ENCODE results near the gene RBPJL.

The RBPJL gene

DNA sequence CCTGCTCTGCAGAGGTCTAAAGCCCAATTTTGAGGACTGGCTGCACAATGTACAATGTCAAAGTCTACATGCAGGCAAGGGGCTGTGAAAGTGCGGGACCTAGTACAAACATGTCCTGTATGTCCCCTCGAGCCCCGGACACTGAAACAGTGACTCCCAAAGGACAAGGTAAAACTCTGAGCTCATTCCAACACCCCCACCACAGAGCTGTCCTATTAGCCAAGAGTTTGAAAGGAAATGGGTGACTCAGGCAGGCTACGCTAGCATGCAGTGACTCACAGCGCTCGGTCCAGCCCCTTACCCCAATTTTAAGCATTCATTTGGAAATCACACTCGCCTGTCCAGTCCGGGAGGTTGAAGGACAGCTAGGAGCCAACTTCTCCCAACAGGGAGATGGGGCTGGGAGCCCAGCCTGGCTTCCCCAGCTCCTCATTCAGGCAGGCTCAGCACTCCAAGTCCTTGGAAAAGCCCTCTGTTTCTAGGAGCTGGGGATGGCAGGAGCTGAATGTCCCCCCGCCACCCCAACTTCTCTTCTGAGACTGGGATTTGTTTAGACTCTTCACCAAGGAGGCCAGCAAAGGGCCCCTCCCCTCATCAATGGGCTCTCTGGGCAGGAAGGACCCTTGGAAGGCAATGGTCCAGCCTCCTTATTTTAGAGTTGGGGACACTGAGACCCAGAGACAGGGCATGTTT, 37.7 kb downstream of the RBPJL start:
- no peaks in the 10 kb centered on the region for H3K9me3 ChIP-seq
- no peaks in the 10 kb centered on the region for H3K36me3 ChIP-seq
- TF ChIP-seq, protein P1, sequence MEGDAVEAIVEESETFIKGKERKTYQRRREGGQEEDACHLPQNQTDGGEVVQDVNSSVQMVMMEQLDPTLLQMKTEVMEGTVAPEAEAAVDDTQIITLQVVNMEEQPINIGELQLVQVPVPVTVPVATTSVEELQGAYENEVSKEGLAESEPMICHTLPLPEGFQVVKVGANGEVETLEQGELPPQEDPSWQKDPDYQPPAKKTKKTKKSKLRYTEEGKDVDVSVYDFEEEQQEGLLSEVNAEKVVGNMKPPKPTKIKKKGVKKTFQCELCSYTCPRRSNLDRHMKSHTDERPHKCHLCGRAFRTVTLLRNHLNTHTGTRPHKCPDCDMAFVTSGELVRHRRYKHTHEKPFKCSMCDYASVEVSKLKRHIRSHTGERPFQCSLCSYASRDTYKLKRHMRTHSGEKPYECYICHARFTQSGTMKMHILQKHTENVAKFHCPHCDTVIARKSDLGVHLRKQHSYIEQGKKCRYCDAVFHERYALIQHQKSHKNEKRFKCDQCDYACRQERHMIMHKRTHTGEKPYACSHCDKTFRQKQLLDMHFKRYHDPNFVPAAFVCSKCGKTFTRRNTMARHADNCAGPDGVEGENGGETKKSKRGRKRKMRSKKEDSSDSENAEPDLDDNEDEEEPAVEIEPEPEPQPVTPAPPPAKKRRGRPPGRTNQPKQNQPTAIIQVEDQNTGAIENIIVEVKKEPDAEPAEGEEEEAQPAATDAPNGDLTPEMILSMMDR (IDR thresholded peaks at IDR 0.05), result no peak
- no peak overlapping the region for H3K27ac ChIP-seq
- no peak overlapping the region for H3K4me3 ChIP-seq (ENCODE audit: low read depth in 1 of 2, low read length in 1 of 2)
- peaks cover 60% of the 10 kb centered on the region for H3K27me3 ChIP-seq
- H3K4me1 ChIP-seq (ENCODE audit: control insufficient read depth in 1 of 2, insufficient read depth in 1 of 2, low read depth in 1 of 2, low read length in 1 of 2), result peaks cover 0 to 9% of the 10 kb centered on the region in 2 experiments

DNA sequence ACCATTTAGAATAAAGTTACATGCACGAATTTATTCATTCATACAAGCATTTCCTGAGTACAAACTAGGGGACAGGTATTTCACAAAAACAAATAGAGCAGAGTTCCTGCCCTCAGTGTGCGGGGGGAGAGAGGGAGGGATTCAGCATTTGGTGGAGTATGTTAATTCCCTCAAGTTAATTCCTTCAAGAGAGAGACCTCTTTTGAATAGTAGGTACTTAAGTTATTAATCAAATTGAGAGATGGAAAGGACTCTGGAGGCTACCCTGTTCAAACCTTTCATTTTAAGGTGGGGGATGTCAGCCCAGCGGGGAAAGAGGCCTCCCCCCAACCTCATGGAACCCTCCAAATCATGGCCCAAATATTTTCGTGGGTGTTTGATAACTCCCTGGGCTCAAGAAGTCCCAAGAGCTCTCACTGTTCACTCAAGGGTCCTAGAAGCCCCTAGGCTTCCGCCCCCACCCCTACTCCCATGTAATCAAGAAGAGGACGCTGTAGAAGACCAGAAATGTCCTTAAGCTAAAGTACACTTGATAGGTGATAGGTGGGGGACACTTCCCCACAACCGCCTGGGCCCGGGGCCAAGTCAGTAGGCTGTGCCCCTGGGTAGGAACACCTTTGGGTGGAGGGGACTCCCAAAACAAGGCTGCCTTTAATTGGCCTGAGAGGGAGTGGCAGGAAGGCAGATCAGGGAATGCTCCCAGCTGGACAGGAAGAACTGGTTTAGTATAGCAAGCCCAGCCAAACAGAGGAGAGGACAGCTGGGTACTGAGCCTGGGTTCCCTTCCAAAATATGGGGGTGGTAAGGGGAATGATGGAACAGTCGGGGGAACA, 38.7 kb downstream of the RBPJL start:
- H3K27ac ChIP-seq, result no peak overlapping the region
- H3K4me1 ChIP-seq (ENCODE audit: control insufficient read depth in 1 of 2, insufficient read depth in 1 of 2, low read depth in 1 of 2, low read length in 1 of 2), result peaks cover 0 to 9% of the 10 kb centered on the region in 2 experiments
- H3K36me3 ChIP-seq, result no peaks in the 10 kb centered on the region
- no peak overlapping the region for H3K4me3 ChIP-seq (ENCODE audit: low read depth in 1 of 2, low read length in 1 of 2)
- no peaks in the 10 kb centered on the region for H3K9me3 ChIP-seq
- peaks cover 70% of the 10 kb centered on the region for H3K27me3 ChIP-seq
- TF ChIP-seq, protein P1 (IDR thresholded peaks at IDR 0.05), result no peak

DNA sequence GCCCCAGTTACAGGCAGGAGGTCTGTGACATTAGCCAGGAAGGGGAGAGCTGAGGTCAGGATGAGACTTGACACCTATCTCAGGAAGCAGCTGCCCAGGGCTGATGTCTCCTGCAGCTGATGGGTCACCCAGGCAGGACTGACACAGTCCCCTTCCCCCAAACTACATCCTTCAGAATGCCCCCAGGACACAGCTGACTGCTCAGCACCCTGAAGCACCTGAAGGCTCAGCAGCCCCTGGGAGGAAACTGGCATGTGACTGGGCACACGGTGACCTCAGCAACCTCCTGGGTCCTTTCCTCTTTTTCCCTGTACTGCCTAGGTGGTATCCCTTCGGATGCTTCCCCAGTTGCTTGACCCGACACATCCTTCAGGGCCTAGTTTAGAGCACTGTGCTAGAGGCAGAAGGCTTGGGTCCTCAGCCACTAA, 39.7 kb downstream of the RBPJL start:
- Histone ChIP-seq H3K27me3 (peaks cover 74% of the 10 kb centered on the region), H3K36me3 (no peaks in the 10 kb centered on the region), H3K27ac (no peak overlapping the region), H3K4me1 (ENCODE audit: control insufficient read depth in 1 of 2, insufficient read depth in 1 of 2, low read depth in 1 of 2, low read length in 1 of 2) (peaks cover 0 to 9% of the 10 kb centered on the region in 2 experiments), H3K9me3 (no peaks in the 10 kb centered on the region), H3K4me3 (ENCODE audit: low read depth in 1 of 2, low read length in 1 of 2) (no peak overlapping the region)
- TF ChIP-seq, protein P1 (IDR thresholded peaks at IDR 0.05), result no peak

DNA sequence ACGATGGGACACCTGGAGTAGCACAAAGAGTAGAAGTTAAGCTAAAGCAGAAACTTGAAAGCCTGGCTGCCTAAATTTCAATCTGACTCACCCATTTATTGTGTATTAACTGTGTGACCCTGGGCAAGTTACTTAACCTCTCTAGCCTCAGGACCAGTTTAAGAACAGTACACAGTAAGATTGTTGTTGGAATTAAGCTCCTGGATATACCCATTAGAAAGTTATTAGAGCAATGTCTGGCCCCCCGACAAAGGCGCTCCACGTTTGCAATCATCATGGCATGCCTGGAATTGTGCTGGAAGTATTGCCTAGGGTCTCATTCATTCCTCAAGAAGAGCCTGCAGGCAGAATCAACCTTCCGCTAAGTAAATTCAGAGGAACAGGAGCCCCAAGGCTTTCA, 40.2 kb downstream of the RBPJL start:
- Histone ChIP-seq H3K9me3 (no peaks in the 10 kb centered on the region), H3K36me3 (no peaks in the 10 kb centered on the region), H3K4me1 (ENCODE audit: control insufficient read depth in 1 of 2, insufficient read depth in 1 of 2, low read depth in 1 of 2, low read length in 1 of 2) (peaks cover 0 to 9% of the 10 kb centered on the region in 2 experiments), H3K27me3 (peaks cover 74% of the 10 kb centered on the region), H3K27ac (no peak overlapping the region), H3K4me3 (ENCODE audit: low read depth in 1 of 2, low read length in 1 of 2) (no peak overlapping the region)
- TF ChIP-seq, protein P1 (IDR thresholded peaks at IDR 0.05), result no peak

DNA sequence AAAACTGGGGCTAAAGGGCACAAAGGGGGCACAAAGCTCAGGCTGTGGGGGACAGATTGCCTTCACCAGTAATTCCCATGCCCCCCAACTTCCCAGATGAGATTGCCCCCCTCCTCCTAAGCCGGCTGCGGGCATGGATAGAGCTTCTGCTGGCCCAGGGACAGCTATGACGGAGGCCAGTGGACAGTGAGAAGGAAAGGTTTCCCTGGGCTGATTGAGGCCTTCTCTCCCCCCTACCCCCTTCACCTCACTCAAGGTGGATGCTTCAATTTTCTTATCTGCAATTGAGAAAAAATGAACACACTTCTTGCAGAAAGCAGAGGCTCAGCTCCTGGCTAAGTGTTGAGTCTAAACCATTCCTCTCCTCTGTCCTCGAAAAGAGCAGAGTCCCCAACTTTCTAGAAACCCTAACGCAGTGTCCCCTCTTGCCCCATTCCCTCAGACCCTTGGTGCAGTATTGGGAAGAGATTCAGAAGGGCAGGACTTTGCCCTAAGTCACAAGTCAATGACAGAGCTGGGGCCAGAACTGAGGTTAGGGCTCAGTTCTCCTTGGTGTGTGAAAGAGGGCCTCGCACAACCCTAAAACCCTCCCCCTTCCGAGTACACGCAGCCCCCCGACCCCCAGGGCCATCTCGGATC, 40.8 kb downstream of the RBPJL start:
- Histone ChIP-seq H3K4me3 (ENCODE audit: low read depth in 1 of 2, low read length in 1 of 2) (no peak overlapping the region), H3K9me3 (no peaks in the 10 kb centered on the region), H3K4me1 (ENCODE audit: control insufficient read depth in 1 of 2, insufficient read depth in 1 of 2, low read depth in 1 of 2, low read length in 1 of 2) (peaks cover 0 to 9% of the 10 kb centered on the region in 2 experiments), H3K27ac (no peak overlapping the region), H3K27me3 (peaks cover 74% of the 10 kb centered on the region), H3K36me3 (no peaks in the 10 kb centered on the region)
- TF ChIP-seq, protein P1 (IDR thresholded peaks at IDR 0.05), result no peak

All from neutrophil (primary cell).